HEK293 (cell line): Measurements from ENCODE around the gene ITGB4.

ENCODE experiments used
- SCRT1 ChIP-seq: fragments of 450-650 bp; formaldehyde crosslinking; IDR thresholded peaks from 2 replicates; pipeline ENCODE4 v1.5.1; 2016; ENCODE audit warnings: missing biosample characterization, missing genetic modification characterization, borderline replicate concordance
- ZNF341 ChIP-seq: fragments of 450-650 bp; formaldehyde crosslinking; IDR thresholded peaks from 2 replicates; pipeline ENCODE4; 2016; ENCODE audit warnings: low read depth, missing biosample characterization, missing genetic modification characterization
- ZNF48 ChIP-seq: fragments of 450-650 bp; formaldehyde crosslinking; IDR thresholded peaks from 2 replicates; pipeline ENCODE4 v1.5.1; 2016; ENCODE audit warnings: missing biosample characterization, missing genetic modification characterization
- ZNF792 ChIP-seq: fragments of 450-650 bp; formaldehyde crosslinking; IDR thresholded peaks from 2 replicates; pipeline ENCODE4 v1.5.1; 2016; ENCODE audit warnings: missing biosample characterization, missing genetic modification characterization
- TF ChIP-seq, protein P1 (sequence below): fragments of 450-650 bp; formaldehyde crosslinking; IDR thresholded peaks from 2 replicates; pipeline ENCODE4 v1.5.1; 2016; ENCODE audit warnings: missing biosample characterization, missing genetic modification characterization
- TF ChIP-seq, protein P2 (sequence below): IDR thresholded peaks from 2 replicates; pipeline ENCODE4 v1.6.1; 2011; ENCODE audit warnings: mild to moderate bottlenecking, low read depth, low read length, borderline replicate concordance
- TF ChIP-seq, protein P3 (sequence below): fragments of 450-650 bp; formaldehyde crosslinking; IDR thresholded peaks from 2 replicates; pipeline ENCODE4 v1.5.1; 2016; ENCODE audit warnings: missing biosample characterization, missing genetic modification characterization

DNA sequence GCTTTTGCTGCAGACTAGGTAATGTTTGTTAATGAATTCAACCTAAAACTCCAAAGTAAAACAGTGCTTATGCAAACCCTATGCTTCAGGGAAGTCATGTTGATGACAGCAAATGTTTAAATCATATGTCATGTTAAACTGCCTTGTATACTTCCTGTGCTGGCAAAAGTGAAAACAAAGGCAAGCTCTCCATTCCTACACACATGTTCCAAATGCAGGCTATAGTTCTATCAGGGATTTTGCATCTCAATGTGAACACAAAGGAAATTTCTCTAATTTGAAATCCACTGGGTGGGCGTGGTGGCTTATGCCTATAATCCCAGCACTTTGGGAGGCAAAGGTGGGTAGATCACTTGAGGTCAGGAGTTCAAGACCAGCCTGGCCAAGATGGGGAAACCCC lies 82.6 kb downstream of the ITGB4 start:
- no peak for TF ChIP-seq ZNF48 (tag by site-specific recombination)
- TF ChIP-seq, protein P1, sequence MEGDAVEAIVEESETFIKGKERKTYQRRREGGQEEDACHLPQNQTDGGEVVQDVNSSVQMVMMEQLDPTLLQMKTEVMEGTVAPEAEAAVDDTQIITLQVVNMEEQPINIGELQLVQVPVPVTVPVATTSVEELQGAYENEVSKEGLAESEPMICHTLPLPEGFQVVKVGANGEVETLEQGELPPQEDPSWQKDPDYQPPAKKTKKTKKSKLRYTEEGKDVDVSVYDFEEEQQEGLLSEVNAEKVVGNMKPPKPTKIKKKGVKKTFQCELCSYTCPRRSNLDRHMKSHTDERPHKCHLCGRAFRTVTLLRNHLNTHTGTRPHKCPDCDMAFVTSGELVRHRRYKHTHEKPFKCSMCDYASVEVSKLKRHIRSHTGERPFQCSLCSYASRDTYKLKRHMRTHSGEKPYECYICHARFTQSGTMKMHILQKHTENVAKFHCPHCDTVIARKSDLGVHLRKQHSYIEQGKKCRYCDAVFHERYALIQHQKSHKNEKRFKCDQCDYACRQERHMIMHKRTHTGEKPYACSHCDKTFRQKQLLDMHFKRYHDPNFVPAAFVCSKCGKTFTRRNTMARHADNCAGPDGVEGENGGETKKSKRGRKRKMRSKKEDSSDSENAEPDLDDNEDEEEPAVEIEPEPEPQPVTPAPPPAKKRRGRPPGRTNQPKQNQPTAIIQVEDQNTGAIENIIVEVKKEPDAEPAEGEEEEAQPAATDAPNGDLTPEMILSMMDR, result no peak
- TF ChIP-seq, protein P2, sequence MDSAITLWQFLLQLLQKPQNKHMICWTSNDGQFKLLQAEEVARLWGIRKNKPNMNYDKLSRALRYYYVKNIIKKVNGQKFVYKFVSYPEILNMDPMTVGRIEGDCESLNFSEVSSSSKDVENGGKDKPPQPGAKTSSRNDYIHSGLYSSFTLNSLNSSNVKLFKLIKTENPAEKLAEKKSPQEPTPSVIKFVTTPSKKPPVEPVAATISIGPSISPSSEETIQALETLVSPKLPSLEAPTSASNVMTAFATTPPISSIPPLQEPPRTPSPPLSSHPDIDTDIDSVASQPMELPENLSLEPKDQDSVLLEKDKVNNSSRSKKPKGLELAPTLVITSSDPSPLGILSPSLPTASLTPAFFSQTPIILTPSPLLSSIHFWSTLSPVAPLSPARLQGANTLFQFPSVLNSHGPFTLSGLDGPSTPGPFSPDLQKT, result no peak
- no peak for TF ChIP-seq ZNF341 (tag by site-specific recombination)
- no peak for TF ChIP-seq ZNF792 (tag by site-specific recombination)
- no peak for TF ChIP-seq SCRT1 (tag by site-specific recombination)
- TF ChIP-seq, protein P3, sequence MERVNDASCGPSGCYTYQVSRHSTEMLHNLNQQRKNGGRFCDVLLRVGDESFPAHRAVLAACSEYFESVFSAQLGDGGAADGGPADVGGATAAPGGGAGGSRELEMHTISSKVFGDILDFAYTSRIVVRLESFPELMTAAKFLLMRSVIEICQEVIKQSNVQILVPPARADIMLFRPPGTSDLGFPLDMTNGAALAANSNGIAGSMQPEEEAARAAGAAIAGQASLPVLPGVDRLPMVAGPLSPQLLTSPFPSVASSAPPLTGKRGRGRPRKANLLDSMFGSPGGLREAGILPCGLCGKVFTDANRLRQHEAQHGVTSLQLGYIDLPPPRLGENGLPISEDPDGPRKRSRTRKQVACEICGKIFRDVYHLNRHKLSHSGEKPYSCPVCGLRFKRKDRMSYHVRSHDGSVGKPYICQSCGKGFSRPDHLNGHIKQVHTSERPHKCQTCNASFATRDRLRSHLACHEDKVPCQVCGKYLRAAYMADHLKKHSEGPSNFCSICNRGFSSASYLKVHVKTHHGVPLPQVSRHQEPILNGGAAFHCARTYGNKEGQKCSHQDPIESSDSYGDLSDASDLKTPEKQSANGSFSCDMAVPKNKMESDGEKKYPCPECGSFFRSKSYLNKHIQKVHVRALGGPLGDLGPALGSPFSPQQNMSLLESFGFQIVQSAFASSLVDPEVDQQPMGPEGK, result no peak
